GM23338 (cell line): ENCODE results near the gene RAD21L1.

ENCODE experiments used
- CREB1 ChIP-seq: fragments of 250-450 bp; sonication (Bioruptor Pico); IDR thresholded peaks from 2 replicates; pipeline ENCODE4 v1.5.0; 2020; ENCODE audit warnings: low read depth, mild to moderate bottlenecking, moderate library complexity
- CTCF ChIP-seq, 2 experiments: fragments of 200-600 bp in 1 of 2; sonication (generic) in 1 of 2; conservative IDR thresholded peaks; 2 replicates each; pipeline versions ENCODE4 v1.5.1 to v1.6.1; 2016 to 2017; ENCODE audit warnings: antibody characterized with exemption in 2 of 2, low read depth in 2 of 2, mild to moderate bottlenecking in 2 of 2, moderate library complexity in 1 of 2
- EZH2 ChIP-seq: fragments of 200-600 bp; sonication (generic); IDR thresholded peaks from one replicate; pipeline ENCODE4 v1.8.0; 2017; ENCODE audit warnings: antibody characterized with exemption, mild to moderate bottlenecking, low read depth; ENCODE audit not compliant: unreplicated experiment
- EZH2phosphoT487 ChIP-seq: fragments of 200-600 bp; sonication (generic); IDR thresholded peaks from one replicate; pipeline ENCODE4 v1.8.1; 2018; ENCODE audit warnings: antibody characterized with exemption; ENCODE audit not compliant: unreplicated experiment
- JUNB ChIP-seq: IDR thresholded peaks from one replicate; pipeline ENCODE4 v1.6.1; 2016; ENCODE audit warnings: antibody characterized with exemption; ENCODE audit not compliant: unreplicated experiment
- NANOG ChIP-seq: IDR thresholded peaks from 2 replicates; pipeline ENCODE4 v1.6.1; 2016; ENCODE audit warnings: antibody characterized with exemption, borderline replicate concordance
- POLR2AphosphoS5 ChIP-seq: IDR thresholded peaks from 2 replicates; pipeline ENCODE4 v1.6.1; 2016; ENCODE audit warnings: antibody characterized with exemption, low read depth
- ZNF114 ChIP-seq: fragments of 250-450 bp; sonication (Bioruptor Pico); IDR thresholded peaks from 2 replicates; pipeline ENCODE4 v1.5.0; 2020; ENCODE audit warnings: mild to moderate bottlenecking, moderate library complexity
- TF ChIP-seq, protein P1 (sequence below): IDR thresholded peaks from one replicate; pipeline ENCODE4 v1.6.1; 2018; ENCODE audit warnings: antibody characterized with exemption; ENCODE audit not compliant: unreplicated experiment

GRCh38 chr20:1304710-1305515 is 79.1 kb downstream of the RAD21L1 start:
- TF ChIP-seq, protein P1, sequence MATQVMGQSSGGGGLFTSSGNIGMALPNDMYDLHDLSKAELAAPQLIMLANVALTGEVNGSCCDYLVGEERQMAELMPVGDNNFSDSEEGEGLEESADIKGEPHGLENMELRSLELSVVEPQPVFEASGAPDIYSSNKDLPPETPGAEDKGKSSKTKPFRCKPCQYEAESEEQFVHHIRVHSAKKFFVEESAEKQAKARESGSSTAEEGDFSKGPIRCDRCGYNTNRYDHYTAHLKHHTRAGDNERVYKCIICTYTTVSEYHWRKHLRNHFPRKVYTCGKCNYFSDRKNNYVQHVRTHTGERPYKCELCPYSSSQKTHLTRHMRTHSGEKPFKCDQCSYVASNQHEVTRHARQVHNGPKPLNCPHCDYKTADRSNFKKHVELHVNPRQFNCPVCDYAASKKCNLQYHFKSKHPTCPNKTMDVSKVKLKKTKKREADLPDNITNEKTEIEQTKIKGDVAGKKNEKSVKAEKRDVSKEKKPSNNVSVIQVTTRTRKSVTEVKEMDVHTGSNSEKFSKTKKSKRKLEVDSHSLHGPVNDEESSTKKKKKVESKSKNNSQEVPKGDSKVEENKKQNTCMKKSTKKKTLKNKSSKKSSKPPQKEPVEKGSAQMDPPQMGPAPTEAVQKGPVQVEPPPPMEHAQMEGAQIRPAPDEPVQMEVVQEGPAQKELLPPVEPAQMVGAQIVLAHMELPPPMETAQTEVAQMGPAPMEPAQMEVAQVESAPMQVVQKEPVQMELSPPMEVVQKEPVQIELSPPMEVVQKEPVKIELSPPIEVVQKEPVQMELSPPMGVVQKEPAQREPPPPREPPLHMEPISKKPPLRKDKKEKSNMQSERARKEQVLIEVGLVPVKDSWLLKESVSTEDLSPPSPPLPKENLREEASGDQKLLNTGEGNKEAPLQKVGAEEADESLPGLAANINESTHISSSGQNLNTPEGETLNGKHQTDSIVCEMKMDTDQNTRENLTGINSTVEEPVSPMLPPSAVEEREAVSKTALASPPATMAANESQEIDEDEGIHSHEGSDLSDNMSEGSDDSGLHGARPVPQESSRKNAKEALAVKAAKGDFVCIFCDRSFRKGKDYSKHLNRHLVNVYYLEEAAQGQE: no peak
- TF ChIP-seq CTCF (conservative IDR thresholded peaks at IDR 0.05; ENCODE audit: low read depth in 2 of 2) (no peak), EZH2phosphoT487 (no peak), ZNF114 (CRISPR knock-in tag) (no peak), EZH2 (no peak), JUNB (no peak), CREB1 (no peak), POLR2AphosphoS5 (no peak), NANOG (no peak)
